Psoas muscle (tissue), 8 donors: ENCODE measurements around the gene PLIN3. TPM values are rescaled to one million over a fixed set of nuclear protein-coding genes. Genes with fewer than 3 reads are reported as not detected.
"Not testable (repeated sequence)": the region's sequence is repeated elsewhere in the genome, so short reads cannot be mapped to it uniquely, and the experiment has no call there.

ENCODE experiments used
- ATAC-seq, 4 donors: fragments of 200-7000 bp; cut with Tn5 transposase; one replicate each; pipeline ENCODE4 v1.9.1; 2020; ENCODE audit warnings: moderate library complexity in 3 of 4, mild to moderate bottlenecking in 2 of 4
- DNase-seq, 2 donors: peaks; one replicate each; pipeline ENCODE4 v3.0.0-alpha.2; 2020
- H3K27ac ChIP-seq: fragments of 200-600 bp; one replicate; pipeline ENCODE4 v1.8.0; 2022
- H3K27me3 ChIP-seq, 3 donors: fragments of 200-600 bp in 1 of 3; one replicate each; pipeline versions ENCODE4 v1.6.1 to v1.8.0; 2013 to 2022; ENCODE audit warnings: low read length in 2 of 3, mild to moderate bottlenecking in 2 of 3, moderate library complexity in 1 of 3; ENCODE audit not compliant: insufficient read depth in 3 of 3
- H3K36me3 ChIP-seq, 2 donors: fragments of 200-600 bp in 1 of 2; one replicate each; pipeline versions ENCODE4 v1.6.1 to v1.8.0; 2013 to 2022; ENCODE audit warnings: low read depth in 1 of 2, mild to moderate bottlenecking in 1 of 2, moderate library complexity in 1 of 2; ENCODE audit not compliant: insufficient read depth in 1 of 2
- H3K4me1 ChIP-seq: fragments of 200-600 bp; one replicate; pipeline ENCODE4 v1.8.0; 2022
- H3K4me3 ChIP-seq: fragments of 200-600 bp; one replicate; pipeline ENCODE4 v1.8.0; 2022; ENCODE audit warnings: mild to moderate bottlenecking
- H3K9me3 ChIP-seq: fragments of 200-600 bp; one replicate; pipeline ENCODE4 v1.8.0; 2022
- CTCF ChIP-seq: fragments of 200-600 bp; IDR thresholded peaks from one replicate; pipeline ENCODE4 v1.8.0; 2022; ENCODE audit warnings: antibody characterized with exemption
- WGBS, 3 donors: extraction: QIAGEN DNeasy Blood & Tissue Kit; methylation state at CpG; one replicate each; pipeline versions ENCODE4 v1.1.6 to v1.1.7; 2013; 5-methylcytosine and 5-hydroxymethylcytosine counted together
- intact Hi-C, 2 donors: fragments of 100-400 bp; cut with DNase I; formaldehyde crosslinking; loops; one replicate each; pipeline versions ENCODE4 v1.11.0 to v1.14.2; 2022
- polyA plus RNA-seq, 3 donors: library from polyadenylated mRNA; stranded (reverse); fragments of 200-250 nt; gene quantifications; one replicate each; pipeline ENCODE4 v1.2.3, GENCODE V29; 2013
- total RNA-seq, 4 donors: library from RNA; stranded (reverse); fragmentation: NEBNext Ultra II Directional in 2 of 4; extraction: Animal tissue kit (Norgen Biotek cat#: 25700) in 2 of 4; gene quantifications; one replicate each; pipeline versions ENCODE4 v1.2.1 to v1.2.4, GENCODE V29; 2021 to 2023
- donor health status: healthy with polysubstance abuse.
- donor health status: DM: no; HTN: no; CAD: no; lungs with moderate emphysema.
- donor health status: Bipolar disorder and iron deficiency.
- donor health status: healthy.
- donor health status: DM: yes; HTN: yes; CAD: no.
- donor health status: DM: no; HTN: no; CAD: no.
- donor health status: DM: no; HTN: no; CAD: no.
- donor health status: DM: yes; HTN: yes; CAD: no.

PLIN3 gene
- total and polyA plus RNA-seq, 7 donors = 67.2 to 309 (median 107) TPM

DNA sequence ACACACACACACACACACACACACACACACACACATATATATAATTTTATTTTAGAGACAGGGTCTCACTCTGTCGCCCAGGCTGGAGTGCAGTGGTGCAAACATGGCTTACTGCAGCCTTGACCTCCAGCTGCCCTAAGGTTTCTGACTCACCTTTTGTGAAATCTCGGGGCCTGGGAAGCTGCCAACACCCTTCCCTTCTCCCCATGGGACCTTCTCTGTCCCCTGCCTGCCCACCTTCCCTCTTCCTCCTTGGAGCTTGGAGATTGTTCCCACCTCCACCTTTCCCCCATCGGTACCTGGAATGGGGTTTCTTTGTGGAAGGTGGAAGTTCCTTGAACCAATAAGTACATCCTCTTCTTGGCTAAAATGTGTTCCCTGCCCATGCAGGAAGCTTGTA, 28.9 kb upstream of the PLIN3 start:
- ATAC-seq = peak; percentile 36 to 85 (median 77)
- peak; percentile 60 to 77 for DNase-seq
- 59 to 75% (median 71%) methylated on average over 3 of the region's 3 CpGs for WGBS, 3 donors
- Histone ChIP-seq H3K4me1 (peaks cover 11% of the 10 kb centered on the region), H3K4me3 (no peak overlapping the region), H3K9me3 (no peaks in the 10 kb centered on the region), H3K27me3 (no peaks in the 10 kb centered on the region), H3K27ac (peak overlapping the region; percentile 46), H3K36me3 (no peaks in the 10 kb centered on the region)
- intact Hi-C loops = no loop called here
- no peak for TF ChIP-seq CTCF

DNA sequence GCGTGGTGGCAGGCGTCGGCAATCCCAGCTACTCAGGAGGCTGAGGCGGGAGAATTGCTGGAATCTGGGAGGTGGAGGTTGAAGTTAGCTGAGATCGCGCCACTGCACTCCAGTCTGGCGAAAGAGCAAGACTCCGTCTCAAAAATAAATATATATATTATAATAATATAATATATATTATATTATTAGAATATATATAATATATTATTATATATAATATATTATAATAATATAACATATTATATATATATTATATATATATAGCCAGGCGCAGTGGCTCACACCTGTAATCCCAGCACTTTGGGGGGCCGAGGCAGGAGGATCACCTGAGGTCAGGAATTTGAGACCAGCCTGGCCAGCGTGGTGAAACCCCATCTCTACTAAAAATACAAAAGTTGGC, 25.5 kb upstream of the PLIN3 start:
- intact Hi-C loops, H3K9me3 ChIP-seq, H3K27ac ChIP-seq, ATAC-seq, H3K27me3 ChIP-seq, H3K4me3 ChIP-seq, H3K36me3 ChIP-seq, DNase-seq: not testable (repeated sequence)
- WGBS, 3 donors = 51 to 63% (median 55%) methylated on average over 11 of the region's 11 CpGs
- peaks cover 11% of the 10 kb centered on the region for H3K4me1 ChIP-seq

- WGBS, 3 donors = 79 to 89% (median 82%) methylated on average over 22 of the region's 22 CpGs
- peaks cover 7% of the 10 kb centered on the region for H3K4me1 ChIP-seq
- H3K9me3 ChIP-seq = no peaks in the 10 kb centered on the region
- TF ChIP-seq CTCF = no peak
- no peak overlapping the region for H3K27ac ChIP-seq
- intact Hi-C loops = no loop called here
- H3K4me3 ChIP-seq = no peak overlapping the region
- no peaks in the 10 kb centered on the region for H3K27me3 ChIP-seq
- H3K36me3 ChIP-seq = no peaks in the 10 kb centered on the region
- no peak for DNase-seq
- ATAC-seq = no peak
These were observed 23.6 kb upstream of the PLIN3 start for GRCh38 chr19:4891066-4891465.

DNA sequence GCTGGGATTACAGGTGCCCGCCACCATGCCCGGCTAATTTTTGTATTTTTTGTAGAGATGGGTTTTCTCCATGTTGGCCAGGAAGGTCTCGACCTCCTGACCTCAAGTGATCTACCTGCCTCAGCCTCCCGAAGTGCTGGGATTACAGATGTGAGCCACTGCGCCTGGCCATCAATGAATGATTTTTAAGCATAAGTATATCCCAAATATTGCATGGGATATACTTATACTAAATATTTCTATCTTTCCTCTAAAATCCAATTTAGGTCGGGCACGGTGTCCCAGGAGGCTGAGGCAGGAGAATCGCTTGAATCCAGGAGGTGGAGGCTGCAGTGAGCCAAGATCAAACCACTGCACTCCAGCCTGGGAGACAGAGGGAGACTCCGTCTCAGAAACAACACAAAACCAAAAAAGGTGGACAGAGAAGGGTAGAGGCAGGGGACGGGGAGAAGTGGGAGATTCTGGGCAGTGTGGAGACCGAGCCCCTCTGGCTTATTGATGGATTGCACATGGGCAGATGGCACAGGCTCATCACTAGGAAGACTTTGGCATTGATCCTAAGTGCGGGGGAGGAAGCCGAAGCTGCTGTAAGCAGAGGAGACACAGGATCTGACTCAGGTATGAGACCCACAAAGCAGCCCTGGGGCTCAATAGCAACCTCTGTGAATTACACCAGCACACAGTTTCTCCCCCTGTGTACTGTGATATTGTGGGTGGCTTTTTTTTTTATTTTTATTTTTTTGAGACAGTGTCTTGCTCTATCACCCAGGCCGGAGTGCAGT, 21.8 kb upstream of the PLIN3 start:
- Histone ChIP-seq H3K9me3 (no peaks in the 10 kb centered on the region), H3K4me1 (no peaks in the 10 kb centered on the region), H3K27ac (no peak overlapping the region), H3K27me3 (no peaks in the 10 kb centered on the region), H3K4me3 (no peak overlapping the region), H3K36me3 (no peaks in the 10 kb centered on the region)
- 82 to 85% (median 83%) methylated on average over 14 of the region's 14 CpGs for WGBS, 3 donors
- intact Hi-C loops = no loop called here
- DNase-seq (no peak), ATAC-seq (no peak)
- no peak for TF ChIP-seq CTCF

GRCh38 chr19:4887803-4888202, 20.3 kb upstream of the PLIN3 start:
- H3K9me3 ChIP-seq, H3K27ac ChIP-seq, H3K4me1 ChIP-seq, intact Hi-C loops, H3K4me3 ChIP-seq, H3K27me3 ChIP-seq, H3K36me3 ChIP-seq, DNase-seq, ATAC-seq: not testable (repeated sequence)
- WGBS, 3 donors = 77 to 80% methylated on average over 6 of the region's 6 CpGs; no CpG with 5 or more reads in 1 of the 3 donors

DNA sequence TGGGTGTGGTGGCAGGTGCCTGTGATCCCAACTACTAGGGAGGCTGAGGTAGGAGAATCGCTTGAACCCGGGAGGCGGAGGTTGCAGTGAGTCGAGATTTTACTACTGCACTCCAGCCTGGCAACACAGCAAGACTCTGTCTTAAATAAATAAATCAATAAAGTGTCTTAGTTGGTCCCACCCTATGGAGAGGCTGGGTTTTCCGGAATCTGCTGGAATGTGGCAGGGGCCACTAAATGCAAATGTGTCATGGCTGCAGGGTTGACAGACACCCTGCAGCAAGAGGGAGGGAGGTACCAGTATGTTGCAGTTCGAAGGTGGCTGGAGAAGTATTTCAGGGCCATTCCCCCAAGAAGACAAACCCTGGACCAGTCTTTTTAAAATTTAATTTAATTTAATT, 17.5 kb upstream of the PLIN3 start:
- H3K4me1 ChIP-seq, DNase-seq, intact Hi-C loops, ATAC-seq, H3K4me3 ChIP-seq, H3K27ac ChIP-seq, H3K27me3 ChIP-seq, H3K9me3 ChIP-seq, H3K36me3 ChIP-seq: not testable (repeated sequence)
- WGBS, 3 donors = 95 to 100% (median 97%) methylated on average over 4 of the region's 6 CpGs

- H3K4me1 ChIP-seq = peaks cover 11% of the 10 kb centered on the region
- H3K4me3 ChIP-seq, H3K36me3 ChIP-seq, DNase-seq, intact Hi-C loops, H3K27ac ChIP-seq, H3K27me3 ChIP-seq, H3K9me3 ChIP-seq, ATAC-seq: not testable (repeated sequence)
- 36 to 51% (median 43%) methylated on average over 6 of the region's 6 CpGs for WGBS, 3 donors
These were observed 15.4 kb upstream of the PLIN3 start for GRCh38 chr19:4882874-4883273.
